Right atrium auricular region (tissue), 2 donors: Measurements from ENCODE around the gene SCAMP2. TPM values are rescaled to one million over a fixed set of nuclear protein-coding genes. Genes with fewer than 3 reads are reported as not detected.
A peak's percentile ranks its signal among the peaks of the same experiment; 100 is the strongest.

Experiments used
- DNase-seq: peaks from one replicate; pipeline ENCODE4 v3.0.0-alpha.2; 2019; ENCODE audit warnings: low spot score
- H3K27ac ChIP-seq, 2 donors: fragments of 200-600 bp; sonication (generic); 1 replicate in 1 of 2; 2 replicates in 1 of 2; pipeline ENCODE4 v1.5.1; 2016 to 2019
- H3K27me3 ChIP-seq, 2 donors: fragments of 200-600 bp; sonication (generic); one replicate each; pipeline versions ENCODE4 v1.5.1 to v1.6.0; 2017 to 2019
- H3K36me3 ChIP-seq: fragments of 200-600 bp; sonication (generic); one replicate; pipeline ENCODE4 v1.5.1; 2016
- H3K4me1 ChIP-seq, 2 donors: fragments of 200-600 bp; sonication (generic); one replicate each; pipeline versions ENCODE4 v1.5.1 to v1.6.0; 2017 to 2019
- H3K4me3 ChIP-seq, 2 donors: fragments of 200-600 bp; sonication (generic); 1 replicate in 1 of 2; 2 replicates in 1 of 2; pipeline ENCODE4 v1.5.1; 2017 to 2019; ENCODE audit warnings: mild to moderate bottlenecking in 1 of 2, moderate library complexity in 1 of 2
- H3K9me3 ChIP-seq, 2 donors: fragments of 200-600 bp; sonication (generic); one replicate each; pipeline ENCODE4 v1.5.1; 2019
- CTCF ChIP-seq, 2 donors: fragments of 200-600 bp; sonication (generic); IDR thresholded peaks; one replicate each; pipeline ENCODE4 v1.5.1; 2019; ENCODE audit warnings: antibody characterized with exemption in 2 of 2
- total RNA-seq, 2 donors: library from RNA; depleted of rRNA; stranded (reverse); fragments of >200 nt; gene quantifications; one replicate each; pipeline ENCODE4 v1.1.0, GENCODE V29; 2016

The SCAMP2 gene
- total RNA-seq, 2 donors from 2014 or later: 72.3 to 80.9 TPM

- TF ChIP-seq CTCF (IDR thresholded peaks at IDR 0.05): no peak
- no peaks in the 10 kb centered on the region for H3K27me3 ChIP-seq
- peaks cover 0 to 70% of the 10 kb centered on the region in 2 donors for H3K4me1 ChIP-seq
- H3K36me3 ChIP-seq: no peaks in the 10 kb centered on the region
- H3K9me3 ChIP-seq: no peaks in the 10 kb centered on the region
- peak overlapping the region; percentile 76 to 93 for H3K27ac ChIP-seq
- DNase-seq: no peak
- no peak overlapping the region for H3K4me3 ChIP-seq
These were observed 9.7 kb downstream of the SCAMP2 start for GRCh38 chr15:74863239-74864056.

DNA sequence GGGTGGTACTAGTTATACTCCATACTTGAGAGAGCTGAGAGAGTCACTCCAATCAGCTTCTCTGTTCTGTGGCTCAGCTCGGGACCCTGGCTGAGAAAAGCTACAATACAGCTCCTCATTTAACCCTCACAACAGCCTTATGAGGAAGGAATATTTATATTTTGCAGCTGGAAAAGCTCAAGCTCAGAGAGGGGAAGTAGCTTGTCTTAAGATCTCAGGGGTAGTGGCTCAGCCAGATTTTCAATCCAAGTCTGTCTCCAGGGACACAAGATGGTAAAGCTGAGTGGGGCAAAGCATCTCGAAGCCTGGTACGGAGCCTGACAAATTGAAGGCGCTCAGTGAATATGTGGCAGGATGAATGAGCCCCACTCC is 14.8 kb downstream of the SCAMP2 start:
- peak overlapping the region; percentile 12 to 14 for H3K27ac ChIP-seq

DNA sequence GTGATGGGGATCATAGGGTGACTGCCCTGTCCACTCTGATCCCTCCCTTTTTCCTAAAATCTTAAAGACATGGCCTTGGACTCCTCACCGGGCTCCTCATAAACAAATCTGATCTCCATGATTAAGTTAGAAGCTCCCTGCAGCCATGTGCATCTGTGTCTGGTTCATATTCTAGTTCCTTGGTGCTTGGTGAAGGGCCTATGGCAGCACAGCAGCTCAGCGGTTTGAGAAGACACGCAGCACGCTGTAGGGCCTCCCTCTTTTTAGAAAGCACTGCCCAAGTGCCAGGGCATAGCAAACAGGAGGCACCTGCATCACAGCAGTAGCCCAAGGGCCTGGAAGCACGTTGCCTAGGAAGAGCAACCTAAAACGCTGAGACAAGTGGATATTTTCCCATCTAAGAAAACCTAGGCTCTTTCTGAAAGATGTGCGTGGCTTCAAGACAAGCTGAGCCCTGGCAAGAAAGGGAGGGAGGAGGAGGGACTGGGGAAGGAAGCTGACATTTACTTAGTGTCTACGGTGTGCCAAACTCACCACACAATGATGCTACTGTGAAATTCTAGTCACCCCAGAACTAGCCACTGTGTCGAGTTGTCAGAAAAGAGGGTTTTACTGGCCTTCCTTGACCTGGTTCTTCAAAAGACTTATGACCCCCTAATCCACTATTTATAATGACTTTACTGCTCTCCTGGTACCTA is 15.3 kb downstream of the SCAMP2 start:
- H3K27me3 ChIP-seq: no peaks in the 10 kb centered on the region
- H3K4me3 ChIP-seq: no peak overlapping the region
- peak overlapping the region; percentile 14 to 25 for H3K27ac ChIP-seq
- H3K9me3 ChIP-seq: no peaks in the 10 kb centered on the region
- peaks cover 3 to 49% of the 10 kb centered on the region in 2 donors for H3K4me1 ChIP-seq
- TF ChIP-seq CTCF (IDR thresholded peaks at IDR 0.05): no peak
- no peak for DNase-seq
- H3K36me3 ChIP-seq: peaks cover 17% of the 10 kb centered on the region

More for the DNA sequence above, 14.8 kb downstream of the SCAMP2 start:
- no peak for DNase-seq
- peaks cover 3 to 54% of the 10 kb centered on the region in 2 donors for H3K4me1 ChIP-seq
- no peak overlapping the region for H3K4me3 ChIP-seq
- peaks cover 12% of the 10 kb centered on the region for H3K36me3 ChIP-seq
- no peaks in the 10 kb centered on the region for H3K9me3 ChIP-seq
- H3K27me3 ChIP-seq: no peaks in the 10 kb centered on the region
- TF ChIP-seq CTCF (IDR thresholded peaks at IDR 0.05): no peak

DNA sequence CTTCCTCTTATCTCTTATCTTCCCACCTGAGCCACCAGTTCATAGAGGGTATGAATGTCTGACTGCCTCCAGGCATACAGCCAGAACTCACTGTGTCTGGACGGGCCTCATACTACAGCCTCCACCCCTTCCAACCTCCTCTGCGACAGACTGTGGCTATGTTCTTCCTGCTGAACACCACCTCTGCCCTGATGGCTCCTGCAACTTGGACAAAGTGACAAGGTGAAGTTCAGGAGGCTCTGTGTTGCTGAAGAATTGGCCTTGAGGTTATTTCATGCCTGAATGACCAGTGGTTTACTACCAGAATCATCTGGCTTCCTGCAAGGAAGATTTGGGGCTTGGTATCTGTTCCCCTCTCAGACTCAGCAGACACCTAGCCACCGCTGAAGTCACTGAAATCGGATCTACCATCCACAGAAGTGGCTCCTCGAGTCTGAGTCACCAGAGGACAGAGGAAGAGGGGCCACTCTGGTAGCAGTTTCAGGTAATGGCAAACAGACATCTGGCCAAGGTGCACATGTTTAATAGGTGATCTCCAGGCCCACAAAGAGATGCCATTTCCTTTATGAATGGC is 16.0 kb downstream of the SCAMP2 start:
- H3K4me1 ChIP-seq: peaks cover 3 to 49% of the 10 kb centered on the region in 2 donors
- peak overlapping the region; percentile 14 to 25 for H3K27ac ChIP-seq
- peaks cover 23% of the 10 kb centered on the region for H3K36me3 ChIP-seq
- H3K9me3 ChIP-seq: no peaks in the 10 kb centered on the region
- DNase-seq: no peak
- TF ChIP-seq CTCF (IDR thresholded peaks at IDR 0.05): no peak
- no peak overlapping the region for H3K4me3 ChIP-seq
- no peaks in the 10 kb centered on the region for H3K27me3 ChIP-seq

GRCh38 chr15:74856537-74856936 is 16.6 kb downstream of the SCAMP2 start:
- Histone ChIP-seq H3K27me3 (no peaks in the 10 kb centered on the region), H3K27ac (peak overlapping the region; percentile 14 to 25), H3K4me3 (no peak overlapping the region), H3K4me1 (peaks cover 3 to 49% of the 10 kb centered on the region in 2 donors), H3K36me3 (peaks cover 30% of the 10 kb centered on the region), H3K9me3 (no peaks in the 10 kb centered on the region)
- TF ChIP-seq CTCF (IDR thresholded peaks at IDR 0.05): no peak
- DNase-seq: no peak
